H1 (cell line): ENCODE measurements around the gene IGSF11. TPM values are rescaled to one million over a fixed set of nuclear protein-coding genes. Genes with fewer than 3 reads are reported as not detected.

ENCODE experiments used
- CTCF ChIA-PET: fragments of 300-600 bp; sonication (Branson Sonifier 250); formaldehyde crosslinking; loops from one replicate; lab custom pipeline; 2021; ENCODE audit not compliant: partially characterized antibody; lab: Charles Lee
- POLR2A ChIA-PET: fragments of 300-600 bp; sonication (Branson Sonifier 250); formaldehyde crosslinking; loops from one replicate; lab custom pipeline; 2021; ENCODE audit warnings: inconsistent platforms; ENCODE audit not compliant: partially characterized antibody; lab: Charles Lee
- DNase-seq, 2 experiments: peaks; one replicate each; pipeline versions ENCODE4 v3.0.0 to v3.0.0-alpha.2; 2010 to 2022; ENCODE audit warnings: low spot score in 2 of 2, low read depth in 1 of 2, mixed read lengths in 1 of 2
- FAIRE-seq: peaks from 2 replicates; lab custom pipeline; 2011; peaks lifted over from hg19 to GRCh38; lab: Jason Lieb, UNC
- H2AFZ ChIP-seq: 2 replicates; pipeline ENCODE4 v1.8.1; 2012; ENCODE audit warnings: low read length, inconsistent platforms
- H2AK5ac ChIP-seq: 2 replicates; pipeline ENCODE4 v1.6.1; 2013; ENCODE audit warnings: low read depth, low read length
- H2BK120ac ChIP-seq: replicated peaks from 2 replicates; pipeline ENCODE3; 2013; ENCODE audit warnings: low read depth, low read length, inconsistent platforms
- H2BK12ac ChIP-seq: 2 replicates; pipeline ENCODE4 v1.6.1; 2013; ENCODE audit warnings: low read depth, low read length
- H2BK15ac ChIP-seq: 2 replicates; pipeline ENCODE4 v1.6.1; 2013; ENCODE audit warnings: low read length
- H2BK20ac ChIP-seq: 2 replicates; pipeline ENCODE4 v1.6.1; 2013; ENCODE audit warnings: low read length
- H2BK5ac ChIP-seq: 2 replicates; pipeline ENCODE4 v1.6.1; 2013; ENCODE audit warnings: low read depth, low read length
- H3K14ac ChIP-seq: 2 replicates; pipeline ENCODE4 v1.6.1; 2013; ENCODE audit warnings: inconsistent platforms; ENCODE audit not compliant: insufficient read length
- H3K18ac ChIP-seq: 2 replicates; pipeline ENCODE4 v1.6.1; 2013; ENCODE audit warnings: low read length; ENCODE audit errors: extremely low read depth
- H3K23ac ChIP-seq: 2 replicates; pipeline ENCODE4 v1.6.1; 2013; ENCODE audit warnings: inconsistent platforms; ENCODE audit not compliant: insufficient read length
- H3K23me2 ChIP-seq: 2 replicates; pipeline ENCODE4 v1.6.1; 2013; ENCODE audit warnings: low read depth, low read length
- H3K27ac ChIP-seq: 2 replicates; pipeline ENCODE4 v1.6.1; 2011; ENCODE audit warnings: low read depth, low read length, inconsistent platforms
- H3K27me3 ChIP-seq, 4 experiments: replicated peaks in 1 of 4; 1 replicate in 1 of 4; 2 replicates in 3 of 4; pipeline versions ENCODE4 v1.6.1 to v1.8.1; 2011 to 2013; ENCODE audit warnings: low read length in 3 of 4, mild to moderate bottlenecking in 3 of 4, inconsistent platforms in 2 of 4, mixed read lengths in 2 of 4, moderate library complexity in 1 of 4; ENCODE audit not compliant: control insufficient read depth in 3 of 4, insufficient read depth in 3 of 4; ENCODE audit errors: extremely low read depth in 1 of 4
- H3K36me3 ChIP-seq, 4 experiments: 2 replicates each; pipeline versions ENCODE4 v1.6.1 to v1.8.1; 2011 to 2013; ENCODE audit warnings: mild to moderate bottlenecking in 4 of 4, low read length in 3 of 4, moderate library complexity in 2 of 4, control low read depth in 1 of 4, inconsistent platforms in 1 of 4; ENCODE audit not compliant: insufficient read depth in 4 of 4, control insufficient read depth in 2 of 4
- H3K4ac ChIP-seq: replicated peaks from 2 replicates; pipeline ENCODE3; 2013; ENCODE audit warnings: low read length, low read depth, mixed read lengths, inconsistent platforms; ENCODE audit not compliant: insufficient read length
- H3K4me1 ChIP-seq, 4 experiments: replicated peaks in 1 of 4; 1 replicate in 1 of 4; 2 replicates in 3 of 4; pipeline versions ENCODE4 v1.6.1 to v1.8.1; 2011 to 2013; ENCODE audit warnings: low read length in 3 of 4, inconsistent platforms in 2 of 4, mixed read lengths in 1 of 4; ENCODE audit not compliant: insufficient read depth in 4 of 4, control insufficient read depth in 3 of 4
- H3K4me2 ChIP-seq, 2 experiments: 2 replicates each; pipeline versions ENCODE4 v1.6.1 to v1.8.1; 2011 to 2013; ENCODE audit warnings: low read depth in 2 of 2, low read length in 2 of 2, control low read depth in 1 of 2, inconsistent platforms in 1 of 2, mild to moderate bottlenecking in 1 of 2; ENCODE audit not compliant: insufficient read depth in 1 of 2
- H3K4me3 ChIP-seq, 4 experiments: fragments of 200-600, 300-600 bp in 1 of 4; sonication (generic), shearing (Covaris generic), sonication (Bioruptor Twin) in 1 of 4; 2 replicates each; pipeline versions ENCODE4 v1.5.1 to v1.8.1; 2011 to 2016; ENCODE audit warnings: low read length in 4 of 4, low read depth in 3 of 4, control low read depth in 2 of 4, inconsistent platforms in 2 of 4, mild to moderate bottlenecking in 2 of 4, mixed read lengths in 1 of 4, moderate library complexity in 1 of 4; ENCODE audit not compliant: insufficient read depth in 2 of 4; ENCODE audit errors: extremely low read depth in 1 of 4
- H3K56ac ChIP-seq: replicated peaks from 2 replicates; pipeline ENCODE3; 2013; ENCODE audit warnings: low read depth, mild to moderate bottlenecking, mixed read lengths, low read length, inconsistent platforms; ENCODE audit not compliant: insufficient read length
- H3K79me1 ChIP-seq: 2 replicates; pipeline ENCODE4 v1.6.1; 2013; ENCODE audit warnings: low read depth, low read length, control low read depth
- H3K79me2 ChIP-seq, 2 experiments: 2 replicates each; pipeline versions ENCODE4 v1.6.1 to v1.8.1; 2012 to 2013; ENCODE audit warnings: low read length in 2 of 2, mild to moderate bottlenecking in 2 of 2, inconsistent platforms in 1 of 2; ENCODE audit not compliant: insufficient read depth in 2 of 2, control insufficient read depth in 1 of 2
- H3K9ac ChIP-seq, 4 experiments: replicated peaks in 1 of 4; 1 replicate in 1 of 4; 2 replicates in 3 of 4; pipeline versions ENCODE4 v1.6.1 to v1.8.1; 2011 to 2013; ENCODE audit warnings: low read depth in 3 of 4, low read length in 3 of 4, control low read depth in 2 of 4, mild to moderate bottlenecking in 2 of 4, moderate library complexity in 2 of 4, inconsistent platforms in 1 of 4; ENCODE audit errors: extremely low read depth in 1 of 4
- H3K9me3 ChIP-seq, 2 experiments: 2 replicates each; pipeline versions ENCODE4 v1.6.1 to v1.8.1; 2012 to 2013; ENCODE audit warnings: mild to moderate bottlenecking in 2 of 2, moderate library complexity in 2 of 2, control low read depth in 1 of 2, inconsistent platforms in 1 of 2, low read depth in 1 of 2, low read length in 1 of 2, mixed read lengths in 1 of 2; ENCODE audit not compliant: insufficient read depth in 2 of 2
- H4K20me1 ChIP-seq, 2 experiments: replicated peaks in 1 of 2; 2 replicates each; pipeline versions ENCODE3 to v1.8.1; 2011 to 2013; ENCODE audit warnings: inconsistent platforms in 2 of 2, low read length in 2 of 2, mild to moderate bottlenecking in 1 of 2; ENCODE audit not compliant: insufficient read depth in 2 of 2, control insufficient read depth in 1 of 2
- H4K5ac ChIP-seq: 2 replicates; pipeline ENCODE4 v1.6.1; 2013; ENCODE audit warnings: low read length, low read depth, mixed read lengths, inconsistent platforms; ENCODE audit not compliant: insufficient read length
- H4K8ac ChIP-seq: 2 replicates; pipeline ENCODE4 v1.8.0; 2013; ENCODE audit warnings: mild to moderate bottlenecking, moderate library complexity, low read length, inconsistent platforms; ENCODE audit not compliant: insufficient read depth; ENCODE audit errors: extremely low read depth
- H4K91ac ChIP-seq: replicated peaks from 2 replicates; pipeline ENCODE3; 2013; ENCODE audit warnings: low read length, mixed read lengths, inconsistent platforms; ENCODE audit not compliant: insufficient read length
- BCL11A ChIP-seq, 2 experiments: IDR thresholded peaks; one replicate each; pipeline ENCODE4 v1.6.1; 2011; ENCODE audit warnings: low read depth in 2 of 2, low read length in 2 of 2, mild to moderate bottlenecking in 2 of 2
- CTBP2 ChIP-seq: IDR thresholded peaks from 2 replicates; pipeline ENCODE4 v1.7.0; 2011; ENCODE audit warnings: borderline replicate concordance, mild to moderate bottlenecking, moderate library complexity, mixed read lengths, low read length; ENCODE audit not compliant: insufficient read depth, insufficient read length
- EP300 ChIP-seq, 2 experiments: IDR thresholded peaks; 1 replicate in 1 of 2; 2 replicates in 1 of 2; pipeline ENCODE4 v1.6.1; 2011 to 2012; ENCODE audit warnings: low read depth in 2 of 2, low read length in 2 of 2, mild to moderate bottlenecking in 2 of 2, borderline replicate concordance in 1 of 2, inconsistent platforms in 1 of 2, moderate library complexity in 1 of 2
- JUND ChIP-seq: IDR thresholded peaks from 2 replicates; pipeline ENCODE4 v1.6.1; 2011; ENCODE audit warnings: mild to moderate bottlenecking, improper control_type of control experiment, low read length
- SAP30 ChIP-seq: fragments of 300-600 bp; sonication (generic); IDR thresholded peaks from 2 replicates; pipeline ENCODE4 v1.7.1; 2012; ENCODE audit warnings: low read length, moderate library complexity, mild to moderate bottlenecking, inconsistent platforms; ENCODE audit not compliant: insufficient read depth, insufficient replicate concordance
- TAF1 ChIP-seq: IDR thresholded peaks from 2 replicates; pipeline ENCODE4 v1.6.1; 2011; ENCODE audit warnings: mild to moderate bottlenecking, low read depth, low read length
- TAF7 ChIP-seq: optimal IDR thresholded peaks from 2 replicates; pipeline ENCODE3; 2011; ENCODE audit warnings: low read depth, mild to moderate bottlenecking, inconsistent platforms, low read length, moderate library complexity, borderline replicate concordance
- TBP ChIP-seq: IDR thresholded peaks from 2 replicates; pipeline ENCODE4 v1.6.1; 2011; ENCODE audit warnings: low read depth, low read length, improper control_type of control experiment
- WGBS, 2 experiments: shearing (Covaris generic) in 1 of 2; methylation state at CpG; one replicate each; pipeline versions ENCODE4 v1.1.6 to v1.1.7; 2013 to 2015; ENCODE audit warnings: low lambda C conversion rate in 2 of 2, mixed read lengths in 2 of 2, inconsistent platforms in 1 of 2, low coverage in 1 of 2, missing lambda C conversion rate in 1 of 2; ENCODE audit not compliant: insufficient replicate concordance in 2 of 2, insufficient coverage in 1 of 2, insufficient read length in 1 of 2; ENCODE audit errors: extremely low coverage in 1 of 2, missing lambda C conversion rate in 1 of 2; 5-methylcytosine and 5-hydroxymethylcytosine counted together
- polyA plus RNA-seq, 7 experiments: library from polyadenylated mRNA; depleted of rRNA in 3 of 7; stranded (reverse) in 5 of 7; unstranded in 2 of 7; fragments of >200 nt in 5 of 7; fragments of 200-250 nt in 2 of 7; gene quantifications; 1 replicate in 5 of 7; 2 replicates in 1 of 7; 4 replicates in 1 of 7; pipeline versions ENCODE4 v1.2.1 to v1.2.3, GENCODE V29; 2011 to 2013; ENCODE audit warnings: missing spikeins in 2 of 7, mixed read lengths in 2 of 7
- total RNA-seq: library from RNA; stranded (reverse); fragmentation: NEBNext Ultra II Directional; extraction: Animal tissue kit (Norgen Biotek cat#: 25700); gene quantifications from 2 replicates; pipeline ENCODE4 v1.2.1, GENCODE V29; 2021

The IGSF11 gene
- total and polyA plus RNA-seq, 2 of the 8 experiments (the other 6 are each of a cell fraction or from before 2014, with no cell fraction given) = 1.1 to 4.1 TPM

- H3K4me3 ChIP-seq = no peak overlapping the region
Observed at GRCh38 chr3:119013951-119014350, 20.7 kb downstream of the IGSF11 start.

More at GRCh38 chr3:119013951-119014350, 20.7 kb downstream of the IGSF11 start:
- H3K18ac ChIP-seq = no peak overlapping the region
- no peak overlapping the region for H3K56ac ChIP-seq
- H2BK120ac ChIP-seq = no peak overlapping the region
- no peak overlapping the region for H3K23ac ChIP-seq
- no peak overlapping the region for H4K5ac ChIP-seq
- H2BK20ac ChIP-seq = no peak overlapping the region
- TF ChIP-seq CTBP2 = no peak
- no peak for TF ChIP-seq TAF7
- no peak for TF ChIP-seq BCL11A (IDR thresholded peaks at IDR 0.05; ENCODE audit: low read depth in 2 of 2, low read length in 2 of 2)
- no peak for TF ChIP-seq TAF1
- no peak for TF ChIP-seq SAP30
- no peak for TF ChIP-seq JUND
- TF ChIP-seq TBP = no peak
- no peak for TF ChIP-seq EP300 (IDR thresholded peaks at IDR 0.05; ENCODE audit: borderline replicate concordance in 1 of 2, low read depth in 2 of 2, low read length in 2 of 2)
- CTCF ChIA-PET = interaction anchor here (0.7 to 2.2 kb wide), 2 partner anchors 17 to 130 kb away, joined by 3 to 4 read pairs; no protein-coding TSS in a partner anchor
- H3K36me3 ChIP-seq = no peaks in the 10 kb centered on the region
- no peaks in the 10 kb centered on the region for H3K79me2 ChIP-seq
- peaks cover 0 to 4% (median 2%) of the 10 kb centered on the region in 4 experiments; a peak in 2 of 7 replicates for H3K4me1 ChIP-seq
- H3K14ac ChIP-seq = no peak overlapping the region
- no peak overlapping the region for H2BK15ac ChIP-seq
- H3K4me2 ChIP-seq = no peak overlapping the region
- no peak overlapping the region for H4K8ac ChIP-seq
- no peak overlapping the region for H3K4ac ChIP-seq
- FAIRE-seq = no peak
- POLR2A ChIA-PET = no interaction called here
- H3K9ac ChIP-seq = no peak overlapping the region
- H3K27me3 ChIP-seq = no peaks in the 10 kb centered on the region
- H2AFZ ChIP-seq = no peak overlapping the region
- WGBS, 2 experiments = 94% methylated on average over 3 of the region's 3 CpGs; no CpG with 5 or more reads in 1 of the 2 experiments
- no peak overlapping the region for H3K27ac ChIP-seq
- H3K9me3 ChIP-seq = no peaks in the 10 kb centered on the region
- no peaks in the 10 kb centered on the region for H4K20me1 ChIP-seq
- no peak overlapping the region for H2BK12ac ChIP-seq
- H2BK5ac ChIP-seq = no peak overlapping the region
- H4K91ac ChIP-seq = no peak overlapping the region
- H2AK5ac ChIP-seq = no peak overlapping the region
- H3K79me1 ChIP-seq = no peaks in the 10 kb centered on the region
- H3K23me2 ChIP-seq = no peaks in the 10 kb centered on the region
- DNase-seq = no peak
